Muscle layer of duodenum (tissue), 2 donors: ENCODE measurements around the gene MUC2.
A peak's percentile ranks its signal among the peaks of the same experiment; 100 is the strongest.

Experiments used
- H3K27ac ChIP-seq: one replicate; pipeline ENCODE4 v1.7.0; 2013; ENCODE audit warnings: mild to moderate bottlenecking, low read length
- H3K27me3 ChIP-seq: one replicate; pipeline ENCODE4 v1.7.0; 2013; ENCODE audit warnings: low read depth, mild to moderate bottlenecking, control low read depth, low read length
- H3K36me3 ChIP-seq, 2 donors: one replicate each; pipeline ENCODE4 v1.7.0; 2013; ENCODE audit warnings: low read length in 2 of 2, control low read depth in 1 of 2, mild to moderate bottlenecking in 1 of 2; ENCODE audit not compliant: insufficient read depth in 2 of 2, control insufficient read depth in 1 of 2
- H3K4me1 ChIP-seq, 2 donors: one replicate each; pipeline ENCODE4 v1.7.0; 2013; ENCODE audit warnings: low read length in 2 of 2, mild to moderate bottlenecking in 2 of 2, control low read depth in 1 of 2, moderate library complexity in 1 of 2; ENCODE audit not compliant: insufficient read depth in 2 of 2, control insufficient read depth in 1 of 2
- H3K4me3 ChIP-seq, 2 donors: one replicate each; pipeline ENCODE4 v1.7.0; 2013; ENCODE audit warnings: low read length in 2 of 2, low read depth in 1 of 2, mild to moderate bottlenecking in 1 of 2
- H3K9me3 ChIP-seq, 2 donors: one replicate each; pipeline ENCODE4 v1.7.0; 2013; ENCODE audit warnings: low read length in 2 of 2, control low read depth in 1 of 2, mild to moderate bottlenecking in 1 of 2; ENCODE audit not compliant: control insufficient read depth in 1 of 2
- donor health status: healthy.

Gene MUC2

DNA sequence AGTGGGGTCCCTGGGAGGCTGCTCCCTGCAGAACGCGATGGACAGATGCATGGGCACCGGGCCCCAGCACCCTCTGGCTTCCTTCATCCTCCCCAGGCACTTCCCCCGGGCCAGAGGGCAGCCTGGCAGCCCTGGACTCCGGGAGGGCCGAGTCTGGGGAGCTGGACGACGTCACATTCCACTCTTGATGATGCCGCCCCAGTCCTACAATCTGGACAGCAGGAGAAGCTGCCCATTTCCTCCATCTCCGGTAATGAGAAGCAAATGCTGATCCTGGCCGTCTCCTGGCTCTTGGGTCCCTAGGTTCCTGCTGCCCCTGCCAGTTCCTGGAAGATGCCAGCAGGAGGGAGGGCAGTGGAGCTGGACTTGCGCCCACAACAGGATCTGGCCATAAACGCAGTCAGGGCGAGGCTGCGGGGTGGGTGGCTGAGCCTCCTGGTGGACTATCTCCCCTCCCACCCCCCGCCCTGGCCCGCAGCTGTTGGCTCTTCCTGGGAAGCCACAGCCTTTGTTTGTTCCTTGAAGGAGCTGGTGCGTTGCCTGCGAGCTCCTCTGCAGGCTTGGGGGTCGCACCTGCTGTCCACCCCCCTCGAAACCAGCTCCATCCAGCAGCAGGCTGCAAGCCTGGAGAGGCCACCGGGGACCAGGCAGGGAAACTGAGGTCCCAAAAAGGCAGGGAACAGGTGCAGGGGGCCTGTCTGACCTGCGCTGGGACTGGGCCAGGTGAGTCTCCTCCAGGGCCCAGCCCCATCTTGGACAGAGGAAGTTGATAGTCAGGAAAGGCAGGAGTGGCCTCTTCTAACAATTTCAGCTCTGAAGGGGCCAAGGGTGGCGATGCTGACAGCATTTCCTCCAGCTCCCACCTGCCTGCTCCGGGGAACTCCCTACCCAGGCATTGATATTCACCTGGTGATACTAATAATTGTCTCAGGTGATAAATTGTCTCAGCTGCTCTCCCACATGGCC, 20.2 kb upstream of the MUC2 start:
- Histone ChIP-seq H3K9me3 (no peaks in the 10 kb centered on the region), H3K4me1 (peaks cover 3 to 4% of the 10 kb centered on the region in 2 donors), H3K27ac (no peak overlapping the region), H3K4me3 (no peak overlapping the region), H3K36me3 (no peaks in the 10 kb centered on the region), H3K27me3 (peaks cover 4% of the 10 kb centered on the region)

DNA sequence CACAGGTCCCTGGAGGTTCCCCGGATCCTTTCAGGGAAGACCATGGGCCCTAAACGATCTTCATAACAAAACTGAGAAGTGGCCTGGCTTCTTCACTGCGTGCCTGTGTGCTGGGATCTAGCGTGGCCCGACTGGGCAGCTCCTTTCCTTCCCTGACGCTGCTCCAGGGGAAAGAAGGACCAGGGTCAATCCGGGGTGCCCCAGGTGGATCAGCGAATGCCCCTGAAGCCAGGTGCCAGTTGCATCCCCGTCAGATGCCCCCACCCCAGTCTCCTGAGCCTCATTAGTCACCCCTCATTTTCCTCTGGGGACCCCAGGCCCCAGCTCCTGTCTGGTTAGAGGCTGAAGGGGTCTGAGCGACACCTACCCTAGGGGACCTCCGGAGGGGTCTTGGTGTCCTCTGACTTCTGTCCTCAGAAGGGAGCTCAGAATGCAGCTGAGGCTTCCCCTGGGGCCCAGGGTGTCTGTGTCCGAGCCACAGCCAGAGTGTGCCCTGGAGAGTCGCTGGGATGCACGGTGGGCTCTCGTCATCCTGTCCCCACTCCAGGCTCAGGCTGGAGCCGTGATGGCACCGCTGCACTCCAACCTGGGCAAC, 19.5 kb upstream of the MUC2 start:
- peaks cover 3 to 4% of the 10 kb centered on the region in 2 donors for H3K4me1 ChIP-seq
- H3K4me3 ChIP-seq: no peak overlapping the region
- H3K9me3 ChIP-seq: no peaks in the 10 kb centered on the region
- no peaks in the 10 kb centered on the region for H3K36me3 ChIP-seq
- H3K27ac ChIP-seq: no peak overlapping the region
- H3K27me3 ChIP-seq: no peaks in the 10 kb centered on the region

DNA sequence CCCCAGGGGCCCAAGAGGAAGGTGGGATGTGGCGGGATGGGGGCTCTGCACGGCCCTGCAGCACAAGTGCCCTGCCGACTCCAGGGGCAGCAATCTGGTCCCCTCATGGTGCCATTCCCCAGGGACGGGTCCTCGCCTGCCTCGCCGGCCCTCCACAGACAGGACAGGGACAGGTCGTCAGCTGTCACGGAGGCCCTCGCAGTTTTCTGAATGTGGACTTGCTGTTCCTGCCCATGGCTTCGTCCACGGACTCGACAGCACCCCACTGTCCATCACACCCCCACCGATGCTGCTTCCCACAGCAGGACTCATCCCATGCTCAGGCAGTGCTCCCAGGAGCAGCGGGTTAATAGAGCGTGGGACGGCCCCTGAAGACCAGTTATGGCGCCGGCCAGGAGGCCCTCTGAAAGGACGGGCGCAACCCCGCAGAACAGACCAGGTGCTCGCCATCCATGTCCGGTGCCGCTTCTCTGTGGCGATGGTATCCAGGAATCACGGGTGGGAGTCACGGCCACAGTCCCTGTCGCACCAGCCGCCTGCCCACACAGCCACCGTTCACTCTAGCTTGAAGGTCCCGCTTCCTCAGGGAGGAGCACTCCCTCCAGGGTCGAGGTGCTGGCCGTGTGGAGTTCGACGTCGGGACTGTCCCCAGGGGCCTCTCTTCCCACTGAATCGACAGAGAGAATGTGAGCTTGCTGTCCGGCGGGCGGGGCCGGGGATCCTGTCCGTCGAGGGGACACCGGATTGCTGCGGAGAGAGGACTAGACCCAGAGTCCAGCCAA, 18.5 kb upstream of the MUC2 start:
- no peaks in the 10 kb centered on the region for H3K36me3 ChIP-seq

DNA sequence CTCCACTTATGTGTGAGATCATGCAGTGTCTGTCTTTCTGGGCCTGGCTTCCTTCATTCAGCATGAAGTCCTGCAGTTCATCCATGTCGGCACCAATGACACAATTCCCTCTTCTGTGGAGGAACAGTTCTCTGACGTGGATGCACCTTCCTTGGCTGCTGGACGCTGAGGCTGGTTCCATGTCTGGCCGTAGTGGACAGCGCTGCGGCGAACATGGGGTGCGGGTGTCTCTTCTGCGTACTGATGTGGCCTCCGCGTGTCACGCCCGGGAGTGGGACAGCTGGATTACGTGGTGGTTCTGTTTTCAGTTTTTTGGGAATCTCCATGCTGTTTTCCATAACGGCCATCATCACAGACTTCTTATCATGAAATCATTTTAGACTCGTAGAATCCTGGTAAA, 16.9 kb upstream of the MUC2 start:
- H3K36me3 ChIP-seq: no peaks in the 10 kb centered on the region
- no peak overlapping the region for H3K27ac ChIP-seq
- no peaks in the 10 kb centered on the region for H3K27me3 ChIP-seq
- H3K4me1 ChIP-seq: peaks cover 0 to 3% of the 10 kb centered on the region in 2 donors
- H3K4me3 ChIP-seq: no peak overlapping the region
- peaks cover 0 to 8% of the 10 kb centered on the region in 2 donors for H3K9me3 ChIP-seq

More for the DNA sequence above, 18.5 kb upstream of the MUC2 start:
- H3K9me3 ChIP-seq: no peaks in the 10 kb centered on the region
- peaks cover 0 to 3% of the 10 kb centered on the region in 2 donors for H3K4me1 ChIP-seq
- no peak overlapping the region for H3K27ac ChIP-seq
- no peak overlapping the region for H3K4me3 ChIP-seq
- H3K27me3 ChIP-seq: no peaks in the 10 kb centered on the region

DNA sequence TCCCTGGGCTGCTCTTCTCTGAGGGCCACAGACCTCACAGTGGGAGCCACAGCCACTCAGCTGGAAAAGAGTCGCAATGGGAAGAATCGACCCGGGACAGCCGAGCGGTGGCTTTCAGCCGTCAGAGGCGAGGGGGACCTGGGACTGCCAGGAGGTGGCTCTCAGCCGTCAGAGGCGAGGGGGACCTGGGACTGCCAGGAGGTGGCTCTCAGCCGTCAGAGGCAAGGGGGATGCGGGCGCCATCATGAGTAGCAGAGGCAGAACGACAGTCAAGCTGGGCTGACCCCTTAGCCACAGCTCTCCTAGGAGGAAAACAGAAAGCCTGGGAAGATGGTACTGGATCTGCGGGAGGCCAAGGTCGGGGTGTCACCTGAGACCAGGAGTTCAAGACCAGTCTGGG, 14.9 kb upstream of the MUC2 start:
- Histone ChIP-seq H3K27ac (no peak overlapping the region), H3K36me3 (no peaks in the 10 kb centered on the region), H3K4me3 (no peak overlapping the region), H3K4me1 (peaks cover 0 to 1% of the 10 kb centered on the region in 2 donors), H3K9me3 (peaks cover 0 to 9% of the 10 kb centered on the region in 2 donors), H3K27me3 (no peaks in the 10 kb centered on the region)

DNA sequence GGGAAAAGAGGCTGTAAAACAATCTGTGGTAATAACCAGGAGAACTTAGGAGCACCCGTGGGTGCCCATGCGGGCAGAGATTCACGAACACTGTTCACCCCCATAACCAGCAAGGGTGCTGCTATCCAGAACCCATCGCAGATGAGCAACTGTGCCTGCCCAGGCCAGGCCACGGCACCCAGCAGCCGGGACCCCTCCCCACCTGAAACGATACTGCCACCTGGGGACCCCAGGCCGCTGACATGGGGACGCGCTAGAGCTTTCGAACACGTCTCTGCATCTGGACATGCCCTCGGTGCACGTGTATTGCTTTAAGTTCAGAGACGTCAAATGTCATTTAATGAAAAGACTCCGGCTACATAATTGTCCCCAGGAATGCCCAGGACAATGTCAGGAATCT, 14.3 kb upstream of the MUC2 start:
- peak overlapping the region; percentile 79 for H3K27ac ChIP-seq
- H3K9me3 ChIP-seq: peaks cover 0 to 9% of the 10 kb centered on the region in 2 donors
- H3K36me3 ChIP-seq: no peaks in the 10 kb centered on the region
- H3K4me1 ChIP-seq: no peaks in the 10 kb centered on the region
- no peaks in the 10 kb centered on the region for H3K27me3 ChIP-seq
- H3K4me3 ChIP-seq: no peak overlapping the region

DNA sequence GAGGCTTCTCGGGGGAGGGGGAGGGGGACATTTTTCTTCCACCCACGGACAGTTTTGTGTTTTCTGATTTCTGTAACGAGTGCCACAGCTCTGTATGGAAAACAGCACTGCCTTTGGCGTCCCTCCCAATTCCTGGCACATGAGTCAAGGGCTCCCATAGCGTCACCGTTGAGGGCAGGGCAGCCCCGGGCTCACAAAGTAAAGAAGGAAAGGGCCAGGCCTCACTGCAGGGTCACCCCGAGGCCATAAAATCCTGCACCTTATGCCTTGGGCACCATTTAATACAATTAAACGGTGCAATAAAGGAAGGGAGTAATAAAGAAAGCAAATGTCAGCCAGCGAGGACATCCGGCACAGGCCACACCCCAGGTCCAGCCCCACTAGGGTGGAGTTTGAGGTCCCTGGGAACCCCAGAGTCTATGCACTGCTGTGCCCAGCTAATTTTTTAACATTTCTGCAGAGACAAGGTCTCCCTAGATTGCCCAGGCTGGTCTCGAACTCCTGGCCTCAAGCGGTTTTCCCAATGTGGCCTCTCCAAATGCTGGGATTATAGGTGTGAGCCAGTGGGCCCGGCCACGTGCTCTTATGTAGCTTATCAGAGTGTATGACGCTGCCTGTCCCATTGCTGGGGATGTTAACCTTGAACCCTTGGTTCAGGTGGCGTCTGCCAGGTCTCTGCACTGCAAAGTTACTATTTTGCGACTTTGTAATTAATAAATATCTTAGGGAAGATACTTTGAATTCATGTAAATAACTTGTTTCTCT, 13.6 kb upstream of the MUC2 start:
- H3K27ac ChIP-seq: peak overlapping the region; percentile 79

DNA sequence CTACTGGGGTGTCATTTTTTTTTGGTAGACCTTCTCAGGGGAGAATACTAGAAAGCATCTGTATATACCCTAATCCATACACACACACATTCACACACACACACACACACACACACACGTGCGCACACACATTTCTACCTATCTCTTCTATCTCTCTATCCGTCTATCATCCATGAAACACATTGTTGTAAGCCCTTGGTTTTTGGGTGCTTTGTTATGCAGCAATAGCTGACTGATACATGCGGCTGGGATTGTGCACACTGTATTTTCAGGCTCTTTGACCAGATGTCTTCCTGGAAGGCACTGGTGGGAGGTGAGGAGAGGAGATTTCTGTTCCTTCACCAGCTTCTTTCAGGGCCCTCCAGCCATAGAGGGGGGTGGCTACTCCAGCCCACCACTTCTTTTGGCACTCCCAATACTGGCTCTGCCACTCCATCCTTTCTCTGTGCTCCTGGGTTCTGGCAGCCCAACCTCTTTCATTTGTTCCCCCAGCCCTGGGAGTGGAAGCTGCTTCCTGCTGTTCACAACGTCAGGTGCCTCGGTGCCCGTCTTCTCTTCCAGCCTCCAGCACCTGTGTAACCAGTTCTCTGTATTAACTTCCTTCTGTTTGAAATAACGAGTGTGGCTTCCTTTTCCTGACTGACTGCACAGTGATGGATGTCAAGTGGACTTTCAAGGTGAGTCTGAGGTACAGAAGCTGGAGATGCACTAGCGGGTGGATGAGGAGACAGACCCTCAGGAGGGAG, 12.4 kb upstream of the MUC2 start:
- H3K4me3 ChIP-seq: no peak overlapping the region
- no peaks in the 10 kb centered on the region for H3K4me1 ChIP-seq
- H3K36me3 ChIP-seq: no peaks in the 10 kb centered on the region
- no peak overlapping the region for H3K27ac ChIP-seq
- peaks cover 0 to 9% of the 10 kb centered on the region in 2 donors for H3K9me3 ChIP-seq
- H3K27me3 ChIP-seq: no peaks in the 10 kb centered on the region

More for the DNA sequence above, 13.6 kb upstream of the MUC2 start:
- H3K9me3 ChIP-seq: peaks cover 0 to 9% of the 10 kb centered on the region in 2 donors
- H3K4me1 ChIP-seq: no peaks in the 10 kb centered on the region
- H3K27me3 ChIP-seq: no peaks in the 10 kb centered on the region
- H3K4me3 ChIP-seq: no peak overlapping the region
- no peaks in the 10 kb centered on the region for H3K36me3 ChIP-seq

DNA sequence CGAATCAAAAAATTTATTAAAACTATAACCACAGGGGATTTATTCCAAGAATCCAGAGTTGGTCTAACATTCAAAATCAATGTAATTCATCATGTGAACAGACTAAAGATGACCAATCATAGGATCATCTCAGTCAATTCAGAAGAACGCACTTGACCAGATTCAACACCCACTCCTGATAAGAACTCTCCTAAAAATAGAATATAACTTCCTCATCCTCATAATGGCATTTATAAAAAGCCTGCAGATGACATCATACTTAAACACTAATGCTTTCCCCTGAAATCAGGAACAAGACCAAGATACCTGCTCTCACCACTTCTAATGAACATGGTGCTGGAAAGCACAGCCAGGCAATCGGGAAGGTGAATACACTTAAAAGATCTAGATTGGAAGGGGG, 10.5 kb upstream of the MUC2 start:
- Histone ChIP-seq H3K27me3 (no peaks in the 10 kb centered on the region), H3K27ac (no peak overlapping the region), H3K36me3 (no peaks in the 10 kb centered on the region), H3K4me1 (no peaks in the 10 kb centered on the region), H3K4me3 (no peak overlapping the region), H3K9me3 (peaks cover 0 to 9% of the 10 kb centered on the region in 2 donors)

DNA sequence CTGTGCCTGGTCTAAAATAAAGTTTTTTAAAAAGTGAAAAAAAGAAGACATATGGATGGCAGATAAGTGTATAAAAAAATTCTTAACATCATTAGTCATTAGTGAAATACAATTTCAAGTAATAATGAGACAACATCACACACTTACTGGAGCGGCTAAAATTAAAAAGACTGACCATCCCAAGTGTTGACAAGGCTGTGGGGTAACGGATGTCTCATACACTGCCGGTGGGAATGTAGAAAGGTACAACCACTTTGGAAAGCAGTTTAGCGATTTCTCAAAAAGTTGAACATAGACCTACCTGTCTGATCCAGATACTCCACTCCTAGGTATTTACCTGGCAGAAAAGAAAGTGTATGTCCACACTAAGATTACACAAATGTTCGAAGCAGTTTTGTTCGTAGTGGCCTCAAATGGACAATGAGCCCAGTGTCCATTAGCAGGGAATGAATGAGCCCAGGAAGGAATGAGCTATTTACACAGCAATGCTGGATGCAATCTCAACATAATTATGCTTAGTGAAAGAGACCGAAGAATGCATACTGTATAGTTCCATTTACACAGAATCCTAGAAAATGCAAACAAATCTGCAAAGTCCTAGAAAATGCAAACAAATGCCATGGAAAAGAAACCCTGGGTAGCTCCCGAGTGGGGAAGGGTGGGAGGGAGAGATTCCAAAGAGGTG, 6.7 kb upstream of the MUC2 start:
- Histone ChIP-seq H3K9me3 (peaks cover 0 to under 1% of the 10 kb centered on the region in 2 donors), H3K27me3 (no peaks in the 10 kb centered on the region), H3K4me3 (no peak overlapping the region), H3K4me1 (no peaks in the 10 kb centered on the region), H3K27ac (no peak overlapping the region), H3K36me3 (no peaks in the 10 kb centered on the region)
